ENCODE data around the gene AIFM3. TPM values are rescaled to one million over a fixed set of nuclear protein-coding genes. Genes with fewer than 3 reads are reported as not detected.

Gene AIFM3
- total and polyA plus RNA-seq, 2 of the 13 experiments (the other 11 are each of a cell fraction or from before 2014, with no cell fraction given): 9.0 to 15.3 TPM

- peak; percentile 90 for FAIRE-seq
- no peaks in the 10 kb centered on the region for H3K9me3 ChIP-seq (ENCODE audit: low read length)
- H3K36me3 ChIP-seq (replicated peaks in 1 of 2; ENCODE audit: control insufficient read depth in 1 of 2, insufficient read depth in 2 of 2, low read length in 2 of 2): no peaks in the 10 kb centered on the region
- TF ChIP-seq ZNF547 (CRISPR knock-in tag; IDR thresholded peaks at IDR 0.05) (no peak), TEAD3 (CRISPR knock-in tag; optimal IDR thresholded peaks at IDR 0.05; ENCODE audit: borderline replicate concordance) (peak; percentile 48), ZNF574 (CRISPR knock-in tag; IDR thresholded peaks at IDR 0.05) (peak; percentile 64), TFDP1 (CRISPR knock-in tag; IDR thresholded peaks at IDR 0.05; ENCODE audit: borderline replicate concordance) (no peak), UBTF (CRISPR knock-in tag; IDR thresholded peaks at IDR 0.05) (peak; percentile 48; the same call in 1 of the 2 replicates), TSC22D2 (CRISPR knock-in tag; IDR thresholded peaks at IDR 0.05; ENCODE audit: borderline replicate concordance) (no peak), ELF3 (CRISPR knock-in tag; IDR thresholded peaks at IDR 0.05) (peak; percentile 30; the same call in 1 of the 2 replicates), FOXP4 (CRISPR knock-in tag; IDR thresholded peaks at IDR 0.05) (peak; percentile 41; the same call in 1 of the 2 replicates), THAP11 (CRISPR knock-in tag; IDR thresholded peaks at IDR 0.05) (0 out of 2 replicates have a peak, but pooled peaks have one; percentile 13), SP5 (CRISPR knock-in tag; IDR thresholded peaks at IDR 0.05; ENCODE audit: borderline replicate concordance, low read depth) (peak; percentile 87)
Measured at GRCh38 chr22:21014726-21015465, 47.8 kb downstream of the AIFM3 start, which contains the start of gene P2RX6. Gene P2RX6, plus strand, starts transcription at chr22:21015165. Its CDS starts 10 bp downstream, at chr22:21015175.

More at GRCh38 chr22:21014726-21015465, 47.8 kb downstream of the AIFM3 start, which contains the start of gene P2RX6:
- Histone ChIP-seq H2AFZ (ENCODE audit: low read length) (no peak within 1 kb of the TSS), H3K27ac (ENCODE audit: extremely low read length, insufficient read depth, low read length) (no peak within 1 kb of the TSS), H3K9ac (ENCODE audit: insufficient read depth, low read depth, low read length) (peak within 1 kb of the TSS; percentile 56), H3K4me1 (ENCODE audit: insufficient read depth, low read length) (peaks cover 51% of the 10 kb centered on the region), H3K4me3 (replicated peaks in 1 of 3; ENCODE audit: insufficient read depth in 1 of 3, low read depth in 2 of 3, low read length in 3 of 3) (peak within 1 kb of the TSS; percentile 40 to 67 (median 45); a peak in 5 of 6 replicates), H4K20me1 (ENCODE audit: insufficient read depth, low read length) (no peaks in the 10 kb centered on the region), H3K4me2 (ENCODE audit: low read depth, low read length) (peak within 1 kb of the TSS; percentile 85), H3K27me3 (ENCODE audit: control insufficient read depth in 1 of 2, insufficient read depth in 2 of 2, low read length in 2 of 2) (peaks cover 0 to 9% of the 10 kb centered on the region in 2 experiments; a peak in 1 of 5 replicates), H3K79me2 (ENCODE audit: insufficient read depth, low read length) (no peaks in the 10 kb centered on the region)
- DNase-seq (ENCODE audit: low spot score): peak; percentile 78
- intact Hi-C loops (cut with micrococcal nuclease; ENCODE audit: unreplicated experiment): no loop called here
- ATAC-seq: peak; percentile 91
- BruUV-seq (replicated peaks): no TSS peak
- in situ Hi-C loops (cut with HindIII; ENCODE audit: extremely low pct_ligation_motif_present, low pct_unique_long_range_greater_than_20kb): no loop called here
- ChIA-PET POLR2A (interaction anchor here (1.1 to 3.4 kb wide), 6 partner anchors 12 to 64 kb away, joined by 3 to 31 read pairs (median 5); partner anchors contain the start of genes LZTR1 and THAP7), CTCF (ENCODE audit: low intra/inter-chr PET ratio, low total read pairs) (no interaction called here)
- 15% methylated on average over 10 of the region's 12 CpGs for WGBS (ENCODE audit: low lambda C conversion rate)
